Breast epithelium (tissue), 4 donors: ENCODE measurements around the gene YJEFN3. TPM values are rescaled to one million over a fixed set of nuclear protein-coding genes. Genes with fewer than 3 reads are reported as not detected.

ENCODE experiments used
- DNase-seq, 2 donors: peaks; one replicate each; pipeline ENCODE4 v3.0.0-alpha.2; 2019; ENCODE audit warnings: low spot score in 2 of 2
- H3K27ac ChIP-seq, 2 donors: fragments of 200-600 bp; sonication (generic) in 1 of 2; one replicate each; pipeline ENCODE4 v1.5.1; 2016 to 2019; ENCODE audit warnings: mild to moderate bottlenecking in 1 of 2
- H3K27me3 ChIP-seq, 2 donors: fragments of 200-600 bp; sonication (generic) in 1 of 2; one replicate each; pipeline versions ENCODE4 v1.5.1 to v1.6.0; 2017 to 2019; ENCODE audit warnings: control low read depth in 1 of 2, mild to moderate bottlenecking in 1 of 2
- H3K36me3 ChIP-seq: fragments of 200-600 bp; one replicate; pipeline ENCODE4 v1.5.1; 2019
- H3K4me1 ChIP-seq, 2 donors: fragments of 200-600 bp; sonication (generic); one replicate each; pipeline ENCODE4 v1.5.1; 2016 to 2019; ENCODE audit warnings: control low read depth in 1 of 2
- H3K4me3 ChIP-seq, 3 donors: fragments of 200-600 bp; sonication (generic); 1 replicate in 2 of 3; 2 replicates in 1 of 3; pipeline ENCODE4 v1.5.1; 2016 to 2019; ENCODE audit warnings: mild to moderate bottlenecking in 3 of 3, moderate library complexity in 2 of 3
- H3K9me3 ChIP-seq, 2 donors: fragments of 200-600 bp; sonication (generic) in 1 of 2; one replicate each; pipeline ENCODE4 v1.5.1; 2016 to 2019; ENCODE audit warnings: control low read depth in 1 of 2
- CTCF ChIP-seq, 3 donors: fragments of 450-650 bp; IDR thresholded peaks; one replicate each; pipeline ENCODE4 v1.5.1; 2016 to 2017; ENCODE audit warnings: antibody characterized with exemption in 3 of 3, mild to moderate bottlenecking in 3 of 3, moderate library complexity in 3 of 3
- POLR2A ChIP-seq: fragments of 450-650 bp; IDR thresholded peaks from one replicate; pipeline ENCODE4 v1.6.1; 2016; ENCODE audit warnings: antibody characterized with exemption, mild to moderate bottlenecking, moderate library complexity
- POLR2AphosphoS5 ChIP-seq, 3 donors: sonication (generic); formaldehyde crosslinking; IDR thresholded peaks; one replicate each; pipeline ENCODE4 v1.6.1; 2017; ENCODE audit warnings: antibody characterized with exemption in 3 of 3
- intact Hi-C: fragments of 100-400 bp; cut with DNase I; formaldehyde crosslinking; loops from one replicate; pipeline ENCODE4 v1.15.1; 2023; ENCODE audit warnings: low total_unique reads
- total RNA-seq, 3 donors: library from RNA; depleted of rRNA; stranded (reverse); fragments of >200 nt; gene quantifications; one replicate each; pipeline ENCODE4 v1.1.0, GENCODE V29; 2016

The YJEFN3 gene
- total RNA-seq, 3 donors from 2014 or later = 0.88 to 2.0 (median 1.3) TPM

GRCh38 chr19:19523177-19523576 lies 5.5 kb upstream of the YJEFN3 start:
- no peak for TF ChIP-seq POLR2A
- no peak for TF ChIP-seq POLR2AphosphoS5 (IDR thresholded peaks at IDR 0.05)
- no peak for TF ChIP-seq CTCF (IDR thresholded peaks at IDR 0.05)
- Histone ChIP-seq H3K36me3 (peaks cover 4% of the 10 kb centered on the region), H3K4me1 (no peaks in the 10 kb centered on the region), H3K27me3 (no peaks in the 10 kb centered on the region), H3K4me3 (no peak overlapping the region), H3K27ac (no peak overlapping the region), H3K9me3 (no peaks in the 10 kb centered on the region)
- no peak for DNase-seq
- intact Hi-C loops = no loop called here

- DNase-seq = no peak
- intact Hi-C loops = no loop called here
- Histone ChIP-seq H3K4me1 (no peaks in the 10 kb centered on the region), H3K9me3 (no peaks in the 10 kb centered on the region), H3K36me3 (peaks cover 4% of the 10 kb centered on the region), H3K27ac (no peak overlapping the region), H3K4me3 (no peak overlapping the region), H3K27me3 (no peaks in the 10 kb centered on the region)
- TF ChIP-seq CTCF (IDR thresholded peaks at IDR 0.05) (no peak), POLR2A (no peak), POLR2AphosphoS5 (IDR thresholded peaks at IDR 0.05) (no peak)
Observed at GRCh38 chr19:19524053-19524452, 4.7 kb upstream of the YJEFN3 start.

- H3K27me3 ChIP-seq = no peaks in the 10 kb centered on the region
- intact Hi-C loops = no loop called here
- TF ChIP-seq POLR2AphosphoS5 (IDR thresholded peaks at IDR 0.05) (no peak), CTCF (IDR thresholded peaks at IDR 0.05) (no peak), POLR2A (no peak)
- peaks cover 4% of the 10 kb centered on the region for H3K36me3 ChIP-seq
- H3K4me3 ChIP-seq = no peak overlapping the region
- H3K4me1 ChIP-seq = no peaks in the 10 kb centered on the region
- no peak overlapping the region for H3K27ac ChIP-seq
- DNase-seq = no peak
- H3K9me3 ChIP-seq = no peaks in the 10 kb centered on the region
Observed at GRCh38 chr19:19525611-19526380, 2.9 kb upstream of the YJEFN3 start.

GRCh38 chr19:19526581-19527370 lies 1.9 kb upstream of the YJEFN3 start:
- H3K27ac ChIP-seq = no peak overlapping the region
- H3K9me3 ChIP-seq = no peaks in the 10 kb centered on the region
- H3K4me3 ChIP-seq = no peak overlapping the region
- TF ChIP-seq POLR2A (no peak), POLR2AphosphoS5 (IDR thresholded peaks at IDR 0.05) (no peak), CTCF (IDR thresholded peaks at IDR 0.05) (no peak)
- intact Hi-C loops = no loop called here
- no peaks in the 10 kb centered on the region for H3K4me1 ChIP-seq
- no peaks in the 10 kb centered on the region for H3K27me3 ChIP-seq
- H3K36me3 ChIP-seq = peaks cover 4% of the 10 kb centered on the region
- DNase-seq = no peak

- Histone ChIP-seq H3K27me3 (no peaks in the 10 kb centered on the region), H3K9me3 (no peaks in the 10 kb centered on the region), H3K4me3 (no peak overlapping the region), H3K4me1 (no peaks in the 10 kb centered on the region), H3K36me3 (peaks cover 4% of the 10 kb centered on the region), H3K27ac (no peak overlapping the region)
- TF ChIP-seq CTCF (IDR thresholded peaks at IDR 0.05) (no peak), POLR2AphosphoS5 (IDR thresholded peaks at IDR 0.05) (no peak), POLR2A (no peak)
- intact Hi-C loops = no loop called here
- no peak for DNase-seq
Observed at GRCh38 chr19:19527371-19527656, 1.4 kb upstream of the YJEFN3 start.
